Coronary artery (tissue), 2 donors: Measurements from ENCODE around the gene ARL15.

ENCODE experiments used
- DNase-seq: peaks from one replicate; pipeline ENCODE4 v3.0.0-alpha.2; 2017; ENCODE audit warnings: low spot score
- H3K27ac ChIP-seq, 2 donors: fragments of 200-600 bp; sonication (generic); one replicate each; pipeline ENCODE4 v1.5.1; 2016 to 2019
- H3K4me3 ChIP-seq: fragments of 200-600 bp; sonication (generic); 2 replicates; pipeline ENCODE4 v1.5.1; 2016; ENCODE audit warnings: mild to moderate bottlenecking, moderate library complexity
- TF ChIP-seq, protein P1 (sequence below): fragments of 200-600 bp; sonication (generic); IDR thresholded peaks from one replicate; pipeline ENCODE4 v1.5.1; 2019; ENCODE audit warnings: antibody characterized with exemption

Gene ARL15

GRCh38 chr5:53892224-53892623 lies 418.1 kb downstream of the ARL15 start:
- TF ChIP-seq, protein P1, sequence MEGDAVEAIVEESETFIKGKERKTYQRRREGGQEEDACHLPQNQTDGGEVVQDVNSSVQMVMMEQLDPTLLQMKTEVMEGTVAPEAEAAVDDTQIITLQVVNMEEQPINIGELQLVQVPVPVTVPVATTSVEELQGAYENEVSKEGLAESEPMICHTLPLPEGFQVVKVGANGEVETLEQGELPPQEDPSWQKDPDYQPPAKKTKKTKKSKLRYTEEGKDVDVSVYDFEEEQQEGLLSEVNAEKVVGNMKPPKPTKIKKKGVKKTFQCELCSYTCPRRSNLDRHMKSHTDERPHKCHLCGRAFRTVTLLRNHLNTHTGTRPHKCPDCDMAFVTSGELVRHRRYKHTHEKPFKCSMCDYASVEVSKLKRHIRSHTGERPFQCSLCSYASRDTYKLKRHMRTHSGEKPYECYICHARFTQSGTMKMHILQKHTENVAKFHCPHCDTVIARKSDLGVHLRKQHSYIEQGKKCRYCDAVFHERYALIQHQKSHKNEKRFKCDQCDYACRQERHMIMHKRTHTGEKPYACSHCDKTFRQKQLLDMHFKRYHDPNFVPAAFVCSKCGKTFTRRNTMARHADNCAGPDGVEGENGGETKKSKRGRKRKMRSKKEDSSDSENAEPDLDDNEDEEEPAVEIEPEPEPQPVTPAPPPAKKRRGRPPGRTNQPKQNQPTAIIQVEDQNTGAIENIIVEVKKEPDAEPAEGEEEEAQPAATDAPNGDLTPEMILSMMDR, result no peak
- no peak for DNase-seq
- no peak overlapping the region for H3K27ac ChIP-seq
- H3K4me3 ChIP-seq, result no peak overlapping the region

DNA sequence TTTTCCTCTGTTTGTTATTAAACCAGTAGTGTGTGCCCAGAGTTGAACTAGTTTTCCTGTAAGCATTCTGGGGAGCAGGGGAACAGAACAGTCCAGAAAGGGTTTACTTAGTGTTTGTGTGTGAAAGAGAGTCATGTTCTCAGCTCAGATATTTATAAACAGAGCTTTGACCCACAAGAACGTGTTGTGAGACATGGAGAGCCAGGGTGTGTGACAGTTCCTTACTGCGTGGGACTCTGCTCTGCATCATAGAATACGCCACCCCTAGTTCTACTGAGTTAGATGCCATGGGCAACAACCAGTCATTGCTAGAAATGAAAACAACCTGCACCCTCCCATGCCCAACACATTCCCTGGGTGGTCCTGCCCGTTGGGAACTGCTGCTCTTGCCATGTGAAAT lies 419.2 kb downstream of the ARL15 start:
- Histone ChIP-seq H3K4me3 (no peak overlapping the region), H3K27ac (no peak overlapping the region)
- DNase-seq, result no peak
- TF ChIP-seq, protein P1, result no peak

- Histone ChIP-seq H3K27ac (no peak overlapping the region), H3K4me3 (no peak overlapping the region)
- TF ChIP-seq, protein P1, result no peak
- DNase-seq, result no peak
Measured at GRCh38 chr5:53890490-53890889, 419.9 kb downstream of the ARL15 start.

GRCh38 chr5:53884844-53885243 lies 425.5 kb downstream of the ARL15 start:
- TF ChIP-seq, protein P1, result no peak
- no peak for DNase-seq
- H3K4me3 ChIP-seq, result no peak overlapping the region
- no peak overlapping the region for H3K27ac ChIP-seq

GRCh38 chr5:53884417-53884816 lies 426.0 kb downstream of the ARL15 start:
- no peak overlapping the region for H3K4me3 ChIP-seq
- no peak overlapping the region for H3K27ac ChIP-seq
- TF ChIP-seq, protein P1, result no peak
- no peak for DNase-seq

DNA sequence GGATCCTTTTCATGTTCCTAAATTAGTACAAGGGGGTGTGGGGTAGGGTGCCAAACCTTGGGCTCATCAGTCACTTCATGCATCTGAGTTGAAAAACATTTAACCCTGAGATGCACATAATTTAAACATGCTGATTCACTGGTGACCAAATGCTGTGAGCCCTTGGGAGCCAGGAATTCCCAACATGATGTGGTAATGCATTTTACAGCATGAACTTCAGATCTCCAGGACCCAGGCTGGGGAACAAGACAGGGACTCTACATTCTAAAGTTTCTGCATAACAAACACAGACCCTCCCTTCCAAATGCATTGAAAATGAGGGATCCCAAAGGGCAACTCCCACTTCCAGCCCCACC lies 427.7 kb downstream of the ARL15 start:
- TF ChIP-seq, protein P1, result no peak
- no peak overlapping the region for H3K4me3 ChIP-seq
- DNase-seq, result no peak
- H3K27ac ChIP-seq, result no peak overlapping the region

DNA sequence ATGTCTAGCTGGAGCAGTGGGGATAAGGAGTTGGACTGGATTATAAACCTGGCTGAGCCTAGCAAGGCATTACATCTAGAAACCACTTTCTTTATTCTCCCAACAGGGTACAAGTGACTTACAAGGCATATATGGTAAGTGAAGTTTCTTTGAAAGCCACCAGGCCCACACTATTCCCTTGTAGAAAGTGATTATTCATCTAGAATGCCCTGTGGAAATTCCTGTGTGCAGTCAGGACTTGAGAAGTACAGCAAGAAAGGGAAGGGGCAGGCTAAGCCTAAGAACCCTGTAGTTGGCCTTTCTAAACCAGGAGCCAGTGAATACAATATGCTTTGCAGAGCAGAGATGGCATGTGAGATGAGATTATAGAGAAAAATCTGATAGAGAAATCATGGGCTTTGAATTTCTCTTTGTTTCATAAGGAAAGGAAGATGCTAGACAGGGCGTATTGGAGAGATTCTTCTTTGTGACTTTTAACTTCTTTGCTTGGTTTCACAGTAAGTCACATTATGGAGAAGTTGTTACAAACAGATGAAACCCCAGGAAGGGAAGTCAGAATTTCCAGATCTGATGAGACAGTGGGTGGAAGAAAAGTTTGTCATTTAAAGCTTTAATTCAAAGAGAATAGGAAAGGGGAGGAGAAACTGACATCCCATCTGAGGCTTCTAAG lies 428.2 kb downstream of the ARL15 start:
- no peak overlapping the region for H3K27ac ChIP-seq
- H3K4me3 ChIP-seq, result no peak overlapping the region
- TF ChIP-seq, protein P1, result no peak
- no peak for DNase-seq
